HG03575 (cell line): ENCODE measurements around the gene UNC5B.

ENCODE experiments used
- ATAC-seq: cut with Tn5 transposase; IDR thresholded peaks from one replicate; pipeline ENCODE4 v1.9.1; 2021; ENCODE audit not compliant: unreplicated experiment, insufficient number of reproducible peaks, low FRiP score; ENCODE audit errors: extremely low read depth

The UNC5B gene

DNA sequence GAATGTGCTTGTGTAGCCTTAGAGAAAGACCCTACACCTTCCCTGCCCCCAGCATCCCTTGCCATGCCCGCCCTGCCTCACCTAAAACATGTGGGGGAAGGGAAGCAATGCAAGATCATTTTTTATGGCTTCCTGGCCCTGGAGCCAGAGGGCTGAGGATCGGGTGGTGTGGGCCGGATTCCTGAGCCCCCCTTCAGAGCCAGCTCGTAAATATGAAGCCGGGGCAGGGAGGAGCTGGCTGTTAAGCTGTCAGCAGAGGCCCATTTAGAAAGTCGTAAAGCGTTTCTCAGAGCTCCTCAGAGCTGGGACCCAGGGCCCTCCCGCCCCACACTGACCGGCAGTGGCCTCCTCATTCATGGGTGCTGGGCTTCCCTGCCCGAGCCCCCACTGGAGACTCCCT lies 23.9 kb downstream of the UNC5B start:
- ATAC-seq: no peak

DNA sequence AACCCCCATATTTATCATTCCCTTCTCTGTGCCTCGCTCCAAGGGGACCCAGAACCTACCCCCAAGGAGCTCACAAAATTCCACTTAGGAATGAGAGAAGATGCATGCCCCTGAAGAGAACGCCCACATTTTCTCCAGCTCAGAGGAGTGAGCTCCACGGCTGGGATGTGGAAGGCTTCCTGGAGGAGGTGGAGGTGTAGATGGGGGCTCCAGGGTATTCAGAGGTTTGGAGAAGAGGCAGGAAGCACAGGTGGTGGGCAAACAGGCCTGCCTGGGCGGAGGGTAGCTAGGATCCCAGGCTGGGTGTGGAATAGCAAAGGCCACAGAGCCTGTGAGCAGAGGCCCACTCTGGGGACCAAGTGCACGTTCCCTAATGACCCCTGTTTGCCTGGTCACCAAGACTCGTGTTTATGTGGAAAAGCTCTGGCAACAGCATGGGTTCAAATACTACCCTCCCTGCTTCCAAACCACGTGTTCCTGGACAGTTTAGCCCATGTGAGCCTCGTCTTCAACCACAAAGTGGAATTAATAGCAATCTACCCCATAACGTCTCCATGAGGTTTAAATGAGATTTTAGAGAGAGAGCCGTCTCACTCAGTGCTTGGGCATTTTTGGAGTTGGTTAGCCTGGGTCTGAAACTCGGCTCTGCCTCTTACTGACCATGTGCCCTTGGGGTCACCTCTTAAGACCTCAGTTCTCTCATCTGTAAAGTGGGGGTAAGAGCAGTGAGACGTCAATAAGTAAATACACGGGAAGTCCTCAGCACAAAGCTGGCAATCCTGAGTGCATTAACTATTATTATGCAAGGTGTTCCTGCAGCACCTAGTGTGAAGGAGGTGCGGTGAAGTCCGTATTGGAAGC lies 24.7 kb downstream of the UNC5B start:
- ATAC-seq: no peak

- no peak for ATAC-seq
Observed at GRCh38 chr10:71237843-71238623, 25.7 kb downstream of the UNC5B start.

GRCh38 chr10:71238626-71239025 lies 26.3 kb downstream of the UNC5B start:
- ATAC-seq: no peak

GRCh38 chr10:71239131-71239915 lies 27.0 kb downstream of the UNC5B start:
- no peak for ATAC-seq

- no peak for ATAC-seq
Observed at GRCh38 chr10:71239946-71240795, 27.8 kb downstream of the UNC5B start.

GRCh38 chr10:71241114-71241829 lies 28.9 kb downstream of the UNC5B start:
- ATAC-seq: no peak

DNA sequence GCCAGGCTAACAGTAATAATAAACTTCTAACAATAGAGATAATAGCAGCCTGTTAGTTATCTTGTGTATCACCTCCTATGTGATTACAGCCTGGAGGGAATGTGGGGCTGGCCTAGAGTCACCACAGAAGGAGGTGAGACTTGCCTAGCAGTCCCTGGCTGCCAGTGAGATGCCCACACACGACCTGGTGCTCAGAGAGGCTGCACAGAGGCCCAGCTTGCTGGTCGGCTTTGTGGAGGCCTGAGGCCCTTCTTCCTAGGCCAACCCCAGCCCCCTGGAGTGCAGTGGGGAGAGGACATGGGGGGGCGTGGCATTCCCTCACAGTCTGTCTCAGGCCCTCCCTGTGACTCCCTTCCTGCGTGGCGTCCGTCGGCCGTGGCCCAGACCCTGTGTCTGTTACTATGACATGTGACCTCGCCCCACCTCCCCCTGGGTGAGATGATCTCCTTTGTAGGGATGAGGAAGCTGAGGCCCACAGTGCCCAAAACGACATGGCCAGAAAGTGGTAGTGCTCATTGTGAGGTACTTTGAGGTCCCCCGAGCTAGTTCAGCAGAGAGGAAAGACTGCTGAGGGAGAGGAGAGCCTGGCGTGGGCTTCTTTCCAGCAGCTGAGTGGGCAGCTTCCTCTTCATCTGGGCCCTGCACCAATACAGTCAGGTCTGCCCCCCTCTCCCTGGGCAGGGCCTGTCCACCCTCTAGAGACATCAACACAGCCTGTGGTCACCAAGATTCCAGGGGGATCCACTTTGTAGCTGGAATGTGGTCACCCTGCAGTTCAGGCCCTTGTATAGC lies 29.7 kb downstream of the UNC5B start:
- no peak for ATAC-seq

DNA sequence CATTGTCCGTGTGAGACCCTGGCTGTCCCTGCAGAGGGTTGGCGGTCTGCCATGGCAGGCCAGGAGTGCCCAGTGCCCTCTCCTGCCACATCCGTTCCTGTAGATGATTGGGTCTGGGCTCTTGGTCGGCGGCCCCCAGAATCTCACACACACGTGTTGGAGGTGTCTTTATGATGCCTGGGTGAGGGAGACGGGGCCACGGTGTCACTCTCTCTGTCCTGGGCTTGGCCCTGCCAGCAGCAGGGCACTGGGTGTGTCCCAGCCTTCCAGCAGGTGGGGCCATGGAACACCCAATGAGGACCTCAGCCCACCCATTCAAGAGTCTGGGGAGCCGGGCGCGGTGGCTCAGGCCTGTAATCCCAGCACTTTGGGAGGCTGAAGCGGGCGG lies 30.2 kb downstream of the UNC5B start:
- no peak for ATAC-seq

DNA sequence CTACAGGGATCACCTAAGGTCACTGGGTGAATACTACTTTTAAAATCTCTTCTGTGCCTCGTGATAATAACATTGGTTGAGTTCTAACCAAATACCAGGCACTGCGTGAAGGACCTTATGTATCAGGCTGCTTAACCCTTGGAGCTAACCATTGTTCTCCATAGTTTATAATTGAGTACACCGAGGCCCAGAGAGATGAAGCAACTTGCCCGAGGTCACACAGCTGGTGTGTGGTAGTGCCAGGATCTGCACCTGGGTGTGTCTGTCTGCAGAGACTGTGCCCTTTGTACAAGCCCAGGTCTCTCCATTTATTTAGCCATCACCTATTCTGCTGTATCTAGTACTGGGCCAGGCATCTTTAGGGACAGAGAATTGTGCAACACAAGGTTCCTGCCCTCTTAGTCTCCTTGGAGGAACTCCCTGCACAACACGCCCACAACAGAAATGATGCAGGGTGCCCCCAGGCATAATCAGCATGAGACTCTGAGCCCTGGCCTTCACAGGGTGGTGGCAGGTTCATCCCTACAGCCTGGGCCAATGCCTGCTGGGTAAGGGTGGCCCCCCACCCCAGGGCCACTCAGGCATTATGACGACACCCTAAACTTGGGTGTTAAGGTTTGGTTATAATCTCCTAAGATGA lies 31.5 kb downstream of the UNC5B start:
- no peak for ATAC-seq

GRCh38 chr10:71244431-71245419 lies 32.4 kb downstream of the UNC5B start:
- no peak for ATAC-seq

DNA sequence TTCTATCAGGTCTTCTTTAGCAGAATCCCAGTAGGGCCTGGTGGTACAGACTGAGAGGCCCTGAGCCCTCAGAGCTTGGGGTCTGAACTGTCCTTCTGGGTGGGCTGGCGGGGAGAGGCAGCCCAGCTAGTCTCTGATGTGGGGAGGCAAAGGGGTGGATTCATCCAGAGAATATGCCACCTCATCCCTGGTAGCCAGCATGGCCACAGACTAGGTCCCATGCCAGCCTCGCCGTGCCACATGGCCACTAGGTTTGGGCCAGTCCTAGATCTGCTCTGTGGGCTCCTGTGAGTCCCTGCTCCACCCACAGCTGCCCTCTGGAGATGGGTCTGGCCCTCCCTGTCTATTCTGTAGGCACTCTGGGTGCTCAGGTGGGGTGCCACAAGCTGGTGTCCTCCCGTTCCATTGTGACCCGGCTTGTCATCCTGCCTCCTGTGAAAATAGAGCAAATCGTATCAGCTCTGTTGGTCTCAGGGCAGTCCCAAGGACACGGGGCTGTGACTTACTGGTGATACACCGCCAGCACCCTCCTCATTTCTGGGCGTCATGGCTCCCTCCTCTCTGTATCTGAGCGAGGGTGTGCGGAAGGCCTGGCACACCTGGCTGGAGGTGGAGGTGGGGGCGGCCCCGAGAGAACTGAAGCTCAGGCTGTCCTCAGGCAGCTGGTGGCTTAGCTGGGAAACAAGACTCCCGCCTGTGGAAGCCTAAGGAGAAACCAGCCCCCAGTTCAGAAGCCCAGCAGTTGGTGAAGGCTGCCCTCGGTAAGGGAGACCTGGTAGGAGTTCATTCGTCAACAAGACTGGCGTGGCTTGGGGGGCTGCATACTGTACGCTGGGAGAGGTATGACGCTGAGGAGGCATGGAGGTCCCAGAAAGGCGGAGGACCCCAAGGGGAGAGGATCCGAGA lies 33.3 kb downstream of the UNC5B start:
- ATAC-seq: no peak

- ATAC-seq: no peak
Observed at GRCh38 chr10:71246591-71247413, 34.4 kb downstream of the UNC5B start.

DNA sequence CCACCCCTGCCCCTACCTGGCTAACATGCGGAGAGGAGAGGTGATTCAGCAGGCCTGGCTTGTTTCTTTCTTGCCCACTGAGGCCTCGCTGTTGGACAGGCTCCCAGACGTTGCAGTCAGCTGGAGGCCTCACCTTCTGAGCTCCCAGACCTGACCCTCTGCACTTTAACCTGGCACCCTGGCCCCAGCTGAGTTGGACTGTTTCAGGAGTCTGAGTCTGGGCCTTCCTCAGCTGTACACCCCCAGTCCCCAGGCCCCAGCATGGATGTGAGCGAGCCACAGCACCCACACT lies 35.0 kb downstream of the UNC5B start:
- ATAC-seq: no peak
